Measurements from ENCODE around the gene ATP6V1C2.

Gene ATP6V1C2

GRCh38 chr2:10688921-10689807, 32.3 kb upstream of the ATP6V1C2 start:
- ChIA-PET POLR2A (no interaction called here), CTCF (interaction anchor here (0.6 to 2.2 kb wide), 4 partner anchors 9 to 206 kb away, joined by 3 to 9 read pairs (median 6); no protein-coding TSS in a partner anchor)
- WGBS (ENCODE audit: insufficient coverage) = 7% methylated on average over 27 of the region's 27 CpGs

GRCh38 chr2:10691521-10691920, 29.9 kb upstream of the ATP6V1C2 start:
- no peaks in the 10 kb centered on the region for H3K27me3 ChIP-seq (replicated peaks in 2 of 5; ENCODE audit: control insufficient read depth in 4 of 5, insufficient read depth in 5 of 5, low read length in 4 of 5)
- no peak overlapping the region for H3K27ac ChIP-seq (ENCODE audit: insufficient read depth in 1 of 2, low read depth in 1 of 2, low read length in 2 of 2, poor library complexity in 1 of 2, severe bottlenecking in 2 of 2)
- peaks cover 8 to 26% (median 16%) of the 10 kb centered on the region in 4 experiments for H3K4me1 ChIP-seq (ENCODE audit: control extremely low read depth in 1 of 4, control insufficient read depth in 4 of 4, insufficient read depth in 4 of 4, low read length in 3 of 4)
- 100% methylated on average over 5 of the region's 6 CpGs for WGBS (ENCODE audit: insufficient coverage)
- no peaks in the 10 kb centered on the region for H3K36me3 ChIP-seq (ENCODE audit: control insufficient read depth in 4 of 4, insufficient read depth in 4 of 4, low read length in 3 of 4)
- no peak overlapping the region for H3K4me3 ChIP-seq (ENCODE audit: control insufficient read depth in 1 of 7, extremely low read depth in 1 of 7, insufficient read depth in 4 of 7, low read depth in 2 of 7, low read length in 6 of 7)
- ChIA-PET CTCF (no interaction called here), POLR2A (no interaction called here)
- H3K9me3 ChIP-seq (ENCODE audit: control extremely low read depth in 1 of 5, control insufficient read depth in 4 of 5, insufficient read depth in 2 of 5, low read depth in 1 of 5, low read length in 4 of 5) = no peaks in the 10 kb centered on the region
- DNase-seq = no peak

More at GRCh38 chr2:10688921-10689807, 32.3 kb upstream of the ATP6V1C2 start:
- H3K27ac ChIP-seq (ENCODE audit: insufficient read depth in 1 of 2, low read depth in 1 of 2, low read length in 2 of 2, poor library complexity in 1 of 2, severe bottlenecking in 2 of 2) = peak overlapping the region; percentile 72 to 88
- H3K4me3 ChIP-seq (ENCODE audit: control insufficient read depth in 1 of 7, extremely low read depth in 1 of 7, insufficient read depth in 4 of 7, low read depth in 2 of 7, low read length in 6 of 7) = peak overlapping the region; percentile 83 to 99 (median 96)
- H3K36me3 ChIP-seq (ENCODE audit: control insufficient read depth in 4 of 4, insufficient read depth in 4 of 4, low read length in 3 of 4) = peaks cover 0 to 3% (median 1%) of the 10 kb centered on the region in 4 experiments
- H3K4me1 ChIP-seq (ENCODE audit: control extremely low read depth in 1 of 4, control insufficient read depth in 4 of 4, insufficient read depth in 4 of 4, low read length in 3 of 4) = peaks cover 8 to 26% (median 16%) of the 10 kb centered on the region in 4 experiments
- peak in 2 of 3 donors; percentile 17 to 37 for DNase-seq
- no peaks in the 10 kb centered on the region for H3K27me3 ChIP-seq (replicated peaks in 2 of 5; ENCODE audit: control insufficient read depth in 4 of 5, insufficient read depth in 5 of 5, low read length in 4 of 5)
- H3K9me3 ChIP-seq (ENCODE audit: control extremely low read depth in 1 of 5, control insufficient read depth in 4 of 5, insufficient read depth in 2 of 5, low read depth in 1 of 5, low read length in 4 of 5) = no peaks in the 10 kb centered on the region

GRCh38 chr2:10700078-10700803, 21.2 kb upstream of the ATP6V1C2 start:
- no peak overlapping the region for H3K4me3 ChIP-seq (ENCODE audit: control insufficient read depth in 1 of 7, extremely low read depth in 1 of 7, insufficient read depth in 4 of 7, low read depth in 2 of 7, low read length in 6 of 7)
- H3K9me3 ChIP-seq (ENCODE audit: control extremely low read depth in 1 of 5, control insufficient read depth in 4 of 5, insufficient read depth in 2 of 5, low read depth in 1 of 5, low read length in 4 of 5) = no peaks in the 10 kb centered on the region
- no peaks in the 10 kb centered on the region for H3K4me1 ChIP-seq (ENCODE audit: control extremely low read depth in 1 of 4, control insufficient read depth in 4 of 4, insufficient read depth in 4 of 4, low read length in 3 of 4)
- POLR2A ChIA-PET = interaction anchor here (0.6 kb wide), 1 partner anchor 695 kb away, joined by 3 read pairs; no protein-coding TSS in a partner anchor
- H3K36me3 ChIP-seq (ENCODE audit: control insufficient read depth in 4 of 4, insufficient read depth in 4 of 4, low read length in 3 of 4) = no peaks in the 10 kb centered on the region
- H3K27me3 ChIP-seq (replicated peaks in 2 of 5; ENCODE audit: control insufficient read depth in 4 of 5, insufficient read depth in 5 of 5, low read length in 4 of 5) = no peaks in the 10 kb centered on the region
- CTCF ChIA-PET = no interaction called here
- 91% methylated on average over 4 of the region's 4 CpGs for WGBS (ENCODE audit: insufficient coverage)
- no peak overlapping the region for H3K27ac ChIP-seq (ENCODE audit: insufficient read depth in 1 of 2, low read depth in 1 of 2, low read length in 2 of 2, poor library complexity in 1 of 2, severe bottlenecking in 2 of 2)
- DNase-seq = no peak

GRCh38 chr2:10704034-10704594, 17.3 kb upstream of the ATP6V1C2 start:
- peaks cover 0 to 5% (median 0%) of the 10 kb centered on the region in 5 experiments for H3K27me3 ChIP-seq (replicated peaks in 2 of 5; ENCODE audit: control insufficient read depth in 4 of 5, insufficient read depth in 5 of 5, low read length in 4 of 5)
- H3K4me3 ChIP-seq (ENCODE audit: control insufficient read depth in 1 of 7, extremely low read depth in 1 of 7, insufficient read depth in 4 of 7, low read depth in 2 of 7, low read length in 6 of 7) = no peak overlapping the region
- no peaks in the 10 kb centered on the region for H3K36me3 ChIP-seq (ENCODE audit: control insufficient read depth in 4 of 4, insufficient read depth in 4 of 4, low read length in 3 of 4)
- CTCF ChIA-PET = no interaction called here
- POLR2A ChIA-PET = interaction anchor here (0.6 kb wide), 1 partner anchor 138 kb away, joined by 4 read pairs; no protein-coding TSS in a partner anchor
- DNase-seq = no peak
- H3K9me3 ChIP-seq (ENCODE audit: control extremely low read depth in 1 of 5, control insufficient read depth in 4 of 5, insufficient read depth in 2 of 5, low read depth in 1 of 5, low read length in 4 of 5) = no peaks in the 10 kb centered on the region
- H3K4me1 ChIP-seq (ENCODE audit: control extremely low read depth in 1 of 4, control insufficient read depth in 4 of 4, insufficient read depth in 4 of 4, low read length in 3 of 4) = no peaks in the 10 kb centered on the region
- WGBS (ENCODE audit: insufficient coverage) = 87% methylated on average over 5 of the region's 9 CpGs
- no peak overlapping the region for H3K27ac ChIP-seq (ENCODE audit: insufficient read depth in 1 of 2, low read depth in 1 of 2, low read length in 2 of 2, poor library complexity in 1 of 2, severe bottlenecking in 2 of 2)

- 100% methylated on average over 2 of the region's 5 CpGs for WGBS (ENCODE audit: insufficient coverage)
- Histone ChIP-seq H3K4me3 (ENCODE audit: control insufficient read depth in 1 of 7, extremely low read depth in 1 of 7, insufficient read depth in 4 of 7, low read depth in 2 of 7, low read length in 6 of 7) (no peak overlapping the region), H3K4me1 (ENCODE audit: control extremely low read depth in 1 of 4, control insufficient read depth in 4 of 4, insufficient read depth in 4 of 4, low read length in 3 of 4) (no peaks in the 10 kb centered on the region), H3K36me3 (ENCODE audit: control insufficient read depth in 4 of 4, insufficient read depth in 4 of 4, low read length in 3 of 4) (no peaks in the 10 kb centered on the region), H3K27me3 (replicated peaks in 2 of 5; ENCODE audit: control insufficient read depth in 4 of 5, insufficient read depth in 5 of 5, low read length in 4 of 5) (peaks cover 0 to 11% (median 3%) of the 10 kb centered on the region in 5 experiments), H3K9me3 (ENCODE audit: control extremely low read depth in 1 of 5, control insufficient read depth in 4 of 5, insufficient read depth in 2 of 5, low read depth in 1 of 5, low read length in 4 of 5) (no peaks in the 10 kb centered on the region), H3K27ac (ENCODE audit: insufficient read depth in 1 of 2, low read depth in 1 of 2, low read length in 2 of 2, poor library complexity in 1 of 2, severe bottlenecking in 2 of 2) (no peak overlapping the region)
- ChIA-PET POLR2A (no interaction called here), CTCF (no interaction called here)
- no peak for DNase-seq
Observed at GRCh38 chr2:10706033-10706432, 15.4 kb upstream of the ATP6V1C2 start.

GRCh38 chr2:10707831-10708230, 13.6 kb upstream of the ATP6V1C2 start:
- WGBS (ENCODE audit: insufficient coverage) = 92% methylated on average over 8 of the region's 10 CpGs
- Histone ChIP-seq H3K36me3 (ENCODE audit: control insufficient read depth in 4 of 4, insufficient read depth in 4 of 4, low read length in 3 of 4) (no peaks in the 10 kb centered on the region), H3K4me1 (ENCODE audit: control extremely low read depth in 1 of 4, control insufficient read depth in 4 of 4, insufficient read depth in 4 of 4, low read length in 3 of 4) (peaks cover 0 to 8% (median 7%) of the 10 kb centered on the region in 4 experiments), H3K27me3 (replicated peaks in 2 of 5; ENCODE audit: control insufficient read depth in 4 of 5, insufficient read depth in 5 of 5, low read length in 4 of 5) (peaks cover 0 to 11% (median 3%) of the 10 kb centered on the region in 5 experiments), H3K4me3 (ENCODE audit: control insufficient read depth in 1 of 7, extremely low read depth in 1 of 7, insufficient read depth in 4 of 7, low read depth in 2 of 7, low read length in 6 of 7) (no peak overlapping the region), H3K9me3 (ENCODE audit: control extremely low read depth in 1 of 5, control insufficient read depth in 4 of 5, insufficient read depth in 2 of 5, low read depth in 1 of 5, low read length in 4 of 5) (no peaks in the 10 kb centered on the region), H3K27ac (ENCODE audit: insufficient read depth in 1 of 2, low read depth in 1 of 2, low read length in 2 of 2, poor library complexity in 1 of 2, severe bottlenecking in 2 of 2) (no peak overlapping the region)
- CTCF ChIA-PET = no interaction called here
- POLR2A ChIA-PET = no interaction called here
- DNase-seq = no peak

Measured in common myeloid progenitor, CD34-positive (primary cell).